Large intestine (tissue), 3 donors: Measurements from ENCODE around the gene CERS5. TPM values are rescaled to one million over a fixed set of nuclear protein-coding genes. Genes with fewer than 3 reads are reported as not detected.

Source experiments
- DNase-seq, 2 donors: peaks; one replicate each; pipeline versions ENCODE4 v3.0.0 to v3.0.0-alpha.2; 2013
- H3K27ac ChIP-seq: one replicate; pipeline ENCODE4 v1.5.1; 2013; ENCODE audit warnings: low read length
- H3K27me3 ChIP-seq: 2 replicates; pipeline ENCODE4 v1.6.1; 2013; ENCODE audit warnings: low read length; ENCODE audit not compliant: control insufficient read depth, insufficient read depth
- H3K36me3 ChIP-seq: 2 replicates; pipeline ENCODE4 v1.6.1; 2013; ENCODE audit warnings: low read length; ENCODE audit not compliant: control insufficient read depth, insufficient read depth
- H3K4me1 ChIP-seq: one replicate; pipeline ENCODE4 v1.6.1; 2013; ENCODE audit warnings: low read length; ENCODE audit not compliant: control insufficient read depth, insufficient read depth
- H3K4me3 ChIP-seq: one replicate; pipeline ENCODE4 v1.5.1; 2013; ENCODE audit warnings: low read length
- H3K9me3 ChIP-seq: one replicate; pipeline ENCODE4 v1.6.1; 2013; ENCODE audit warnings: mild to moderate bottlenecking, low read depth, low read length, moderate library complexity; ENCODE audit not compliant: control insufficient read depth
- WGBS: methylation state at CpG from one replicate; pipeline ENCODE4 v1.1.5; 2013; ENCODE audit warnings: low lambda C conversion rate; ENCODE audit not compliant: insufficient coverage; 5-methylcytosine and 5-hydroxymethylcytosine counted together
- polyA plus RNA-seq: library from polyadenylated mRNA; unstranded; fragments of 120-200 nt; gene quantifications from one replicate; pipeline ENCODE4 v1.2.1, GENCODE V29; 2013

CERS5 gene
- polyA plus RNA-seq, 1 donor: 32.5 TPM

GRCh38 chr12:50104417-50105366, 62.5 kb downstream of the CERS5 start:
- H3K4me1 ChIP-seq: peaks cover 69% of the 10 kb centered on the region
- H3K36me3 ChIP-seq: peaks cover 39% of the 10 kb centered on the region
- peak overlapping the region; percentile 91 for H3K27ac ChIP-seq
- DNase-seq: peak; percentile 90 to 95
- H3K4me3 ChIP-seq: peak overlapping the region; percentile 72
- H3K27me3 ChIP-seq: no peaks in the 10 kb centered on the region
- H3K9me3 ChIP-seq: no peaks in the 10 kb centered on the region
- WGBS: no CpG with 5 or more reads among the region's 14 CpGs

GRCh38 chr12:50103767-50104321, 63.3 kb downstream of the CERS5 start, which contains the start of gene GPD1:
TSS of gene GPD1 (plus strand) at chr12:50104008. CDS start at chr12:50104051, 43 bp downstream.
- no CpG with 5 or more reads among the region's 13 CpGs for WGBS
- Histone ChIP-seq H3K4me3 (peak within 1 kb of the TSS; percentile 72), H3K27me3 (no peaks in the 10 kb centered on the region), H3K4me1 (peaks cover 60% of the 10 kb centered on the region), H3K36me3 (peaks cover 41% of the 10 kb centered on the region), H3K9me3 (no peaks in the 10 kb centered on the region), H3K27ac (peak within 1 kb of the TSS; percentile 91)
- peak; percentile 83 to 89 for DNase-seq

- no peak overlapping the region for H3K4me3 ChIP-seq
- no peaks in the 10 kb centered on the region for H3K9me3 ChIP-seq
- peaks cover 56% of the 10 kb centered on the region for H3K4me1 ChIP-seq
- no CpG with 5 or more reads among the region's 2 CpGs for WGBS
- H3K27ac ChIP-seq: peak overlapping the region; percentile 91
- no peaks in the 10 kb centered on the region for H3K27me3 ChIP-seq
- H3K36me3 ChIP-seq: peaks cover 42% of the 10 kb centered on the region
- DNase-seq: no peak
These were observed 63.8 kb downstream of the CERS5 start for GRCh38 chr12:50103351-50103750.

- DNase-seq: peak in 1 of 2 donors; percentile 71
- H3K27ac ChIP-seq: peak overlapping the region; percentile 91
These were observed 64.4 kb downstream of the CERS5 start for GRCh38 chr12:50102646-50103309.

GRCh38 chr12:50102131-50102531, 65.0 kb downstream of the CERS5 start:
- DNase-seq: no peak
- no CpG with 5 or more reads among the region's 2 CpGs for WGBS
- no peaks in the 10 kb centered on the region for H3K27me3 ChIP-seq
- H3K27ac ChIP-seq: peak overlapping the region; percentile 91
- H3K4me3 ChIP-seq: no peak overlapping the region
- peaks cover 44% of the 10 kb centered on the region for H3K4me1 ChIP-seq
- no peaks in the 10 kb centered on the region for H3K9me3 ChIP-seq
- peaks cover 37% of the 10 kb centered on the region for H3K36me3 ChIP-seq

More at GRCh38 chr12:50102646-50103309, 64.4 kb downstream of the CERS5 start:
- H3K4me3 ChIP-seq: no peak overlapping the region
- H3K36me3 ChIP-seq: peaks cover 42% of the 10 kb centered on the region
- H3K27me3 ChIP-seq: no peaks in the 10 kb centered on the region
- no CpG with 5 or more reads among the region's 8 CpGs for WGBS
- H3K9me3 ChIP-seq: no peaks in the 10 kb centered on the region
- peaks cover 50% of the 10 kb centered on the region for H3K4me1 ChIP-seq

GRCh38 chr12:50101663-50102062, 65.5 kb downstream of the CERS5 start:
- H3K4me3 ChIP-seq: no peak overlapping the region
- H3K27me3 ChIP-seq: no peaks in the 10 kb centered on the region
- H3K9me3 ChIP-seq: no peaks in the 10 kb centered on the region
- peak in 1 of 2 donors; percentile 53 for DNase-seq
- WGBS: 100% methylated on average over 1 of the region's 3 CpGs
- peak overlapping the region; percentile 91 for H3K27ac ChIP-seq
- peaks cover 39% of the 10 kb centered on the region for H3K4me1 ChIP-seq
- H3K36me3 ChIP-seq: peaks cover 37% of the 10 kb centered on the region

- no peaks in the 10 kb centered on the region for H3K9me3 ChIP-seq
- peaks cover 28% of the 10 kb centered on the region for H3K4me1 ChIP-seq
- H3K4me3 ChIP-seq: no peak overlapping the region
- DNase-seq: no peak
- 50% methylated on average over 1 of the region's 3 CpGs for WGBS
- no peaks in the 10 kb centered on the region for H3K27me3 ChIP-seq
- H3K27ac ChIP-seq: no peak overlapping the region
- peaks cover 47% of the 10 kb centered on the region for H3K36me3 ChIP-seq
These were observed 66.6 kb downstream of the CERS5 start for GRCh38 chr12:50100561-50100960.

- Histone ChIP-seq H3K27me3 (no peaks in the 10 kb centered on the region), H3K4me1 (peaks cover 22% of the 10 kb centered on the region), H3K36me3 (peaks cover 56% of the 10 kb centered on the region), H3K27ac (no peak overlapping the region), H3K9me3 (no peaks in the 10 kb centered on the region), H3K4me3 (no peak overlapping the region)
- WGBS: 80% methylated on average over 2 of the region's 5 CpGs
- no peak for DNase-seq
These were observed 67.7 kb downstream of the CERS5 start for GRCh38 chr12:50099302-50100008.

- no peak for DNase-seq
- WGBS: 100% methylated on average over 1 of the region's 6 CpGs
- Histone ChIP-seq H3K36me3 (peaks cover 69% of the 10 kb centered on the region), H3K27me3 (no peaks in the 10 kb centered on the region), H3K4me3 (no peak overlapping the region), H3K4me1 (peaks cover 14% of the 10 kb centered on the region), H3K27ac (no peak overlapping the region), H3K9me3 (no peaks in the 10 kb centered on the region)
These were observed 69.2 kb downstream of the CERS5 start for GRCh38 chr12:50097952-50098351.

GRCh38 chr12:50090391-50090790, 76.8 kb downstream of the CERS5 start:
- WGBS: no CpG with 5 or more reads among the region's 5 CpGs

More at GRCh38 chr12:50090391-50090790, 76.8 kb downstream of the CERS5 start:
- peaks cover 75% of the 10 kb centered on the region for H3K36me3 ChIP-seq
- H3K9me3 ChIP-seq: no peaks in the 10 kb centered on the region
- no peaks in the 10 kb centered on the region for H3K27me3 ChIP-seq
- H3K4me3 ChIP-seq: no peak overlapping the region
- peaks cover 3% of the 10 kb centered on the region for H3K4me1 ChIP-seq
- no peak for DNase-seq
- H3K27ac ChIP-seq: no peak overlapping the region
